ENCODE measurements around the gene DQX1. TPM values are rescaled to one million over a fixed set of nuclear protein-coding genes. Genes with fewer than 3 reads are reported as not detected.

The DQX1 gene
- total RNA-seq, 2 experiments from 2014 or later, result 0.33 to 0.45 TPM

GRCh38 chr2:74537140-74537539, 11.1 kb upstream of the DQX1 start:
- H3K4me3 Mint-ChIP-seq, result no peak overlapping the region
- no peak for DNase-seq

GRCh38 chr2:74536166-74536950, 10.3 kb upstream of the DQX1 start:
- POLR2A ChIA-PET, result interaction anchor here (1.9 kb wide), 1 partner anchor 49 kb away, joined by 6 read pairs; no protein-coding TSS in a partner anchor
- CTCF ChIA-PET, result no interaction called here

More at GRCh38 chr2:74537140-74537539, 11.1 kb upstream of the DQX1 start:
- Mint-ChIP-seq H3K27ac (no peak overlapping the region), H3K36me3 (ENCODE audit: low read depth) (peaks cover 11% of the 10 kb centered on the region), H3K4me1 (peaks cover 14% of the 10 kb centered on the region), H3K9me3 (no peaks in the 10 kb centered on the region), H3K27me3 (peaks cover 28% of the 10 kb centered on the region)
- ChIA-PET POLR2A (no interaction called here), CTCF (no interaction called here)

DNA sequence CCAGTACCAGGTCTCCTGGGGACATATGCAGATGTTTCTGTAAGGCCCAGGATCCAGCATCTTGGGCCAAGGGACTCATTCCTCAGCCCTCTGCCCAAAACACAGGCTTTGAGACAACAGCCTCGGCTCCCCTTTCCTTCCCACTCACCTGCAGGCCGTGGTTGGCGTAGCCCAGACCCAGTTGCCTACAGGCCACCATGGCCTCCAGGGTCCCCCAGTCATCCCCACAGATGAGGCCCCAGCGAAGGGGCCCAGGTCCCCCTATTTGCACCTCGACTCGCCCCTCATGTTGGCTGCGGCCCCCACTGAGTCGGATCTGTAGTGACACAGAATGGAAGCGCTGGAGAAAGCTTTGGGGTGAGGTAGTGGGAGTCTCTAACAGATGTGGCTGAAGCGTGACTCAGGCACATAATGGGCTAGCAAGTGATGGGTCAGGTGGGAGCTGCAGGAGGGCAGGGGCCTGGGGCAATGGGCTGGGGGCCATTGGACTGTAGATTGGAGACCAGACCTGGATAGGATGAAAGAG, 9.5 kb upstream of the DQX1 start:
- Mint-ChIP-seq H3K27ac (no peak overlapping the region), H3K36me3 (ENCODE audit: low read depth) (peaks cover 20% of the 10 kb centered on the region), H3K4me1 (peaks cover 31% of the 10 kb centered on the region), H3K9me3 (no peaks in the 10 kb centered on the region), H3K27me3 (peaks cover 24% of the 10 kb centered on the region), H3K4me3 (no peak overlapping the region)
- POLR2A ChIA-PET, result interaction anchor here (1.9 kb wide), 1 partner anchor 50 kb away, joined by 6 read pairs; no protein-coding TSS in a partner anchor
- CTCF ChIA-PET, result interaction anchor here (7.1 kb wide), 1 partner anchor 53 kb away, joined by 109 read pairs; no protein-coding TSS in a partner anchor
- no peak for DNase-seq

More at GRCh38 chr2:74536166-74536950, 10.3 kb upstream of the DQX1 start:
- Mint-ChIP-seq H3K27ac (no peak overlapping the region), H3K36me3 (ENCODE audit: low read depth) (peaks cover 14% of the 10 kb centered on the region), H3K27me3 (peaks cover 27% of the 10 kb centered on the region), H3K9me3 (no peaks in the 10 kb centered on the region), H3K4me3 (no peak overlapping the region), H3K4me1 (peaks cover 22% of the 10 kb centered on the region)
- no peak for DNase-seq

DNA sequence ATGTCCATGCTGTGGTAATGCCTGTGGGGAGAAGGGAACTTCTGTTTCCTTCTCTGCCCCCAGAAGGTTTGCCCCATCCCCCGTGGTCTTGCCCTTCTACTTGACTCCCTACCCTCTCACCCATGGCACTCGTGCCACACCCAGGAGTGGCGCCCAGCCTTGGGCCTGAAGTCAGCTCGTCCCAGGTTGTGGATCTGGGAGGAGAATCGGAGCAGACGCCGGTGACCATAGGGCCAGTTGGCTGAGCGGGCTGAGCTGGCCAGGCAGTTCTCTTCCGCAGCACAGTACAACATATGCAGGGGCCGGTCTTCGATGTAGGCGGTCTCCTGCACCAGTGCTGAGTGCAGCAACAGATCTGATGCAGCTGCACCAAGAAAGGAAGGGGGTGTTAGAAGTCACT, 8.4 kb upstream of the DQX1 start:
- Mint-ChIP-seq H3K4me1 (peaks cover 29% of the 10 kb centered on the region), H3K4me3 (no peak overlapping the region), H3K9me3 (no peaks in the 10 kb centered on the region), H3K36me3 (ENCODE audit: low read depth) (peaks cover 22% of the 10 kb centered on the region), H3K27me3 (peaks cover 24% of the 10 kb centered on the region), H3K27ac (no peak overlapping the region)
- DNase-seq, result no peak
- CTCF ChIA-PET, result interaction anchor here (7.1 kb wide), 1 partner anchor 54 kb away, joined by 109 read pairs; no protein-coding TSS in a partner anchor
- POLR2A ChIA-PET, result interaction anchor here (1.9 kb wide), 1 partner anchor 51 kb away, joined by 6 read pairs; no protein-coding TSS in a partner anchor

- Mint-ChIP-seq H3K4me1 (peaks cover 27% of the 10 kb centered on the region), H3K9me3 (no peaks in the 10 kb centered on the region), H3K4me3 (no peak overlapping the region), H3K27ac (no peak overlapping the region), H3K27me3 (peaks cover 16% of the 10 kb centered on the region), H3K36me3 (ENCODE audit: low read depth) (peaks cover 28% of the 10 kb centered on the region)
- DNase-seq, result no peak
- POLR2A ChIA-PET, result interaction anchor here (1.0 to 6.5 kb wide), 5 partner anchors 11 to 79 kb away, joined by 3 to 64 read pairs (median 52); partner anchors contain the start of genes INO80B, LBX2, PCGF1 and TLX2
- CTCF ChIA-PET, result interaction anchor here (1.2 to 7.1 kb wide), 6 partner anchors 12 to 75 kb away, joined by 3 to 109 read pairs (median 18); partner anchors contain the start of genes CCDC142, MRPL53, TTC31 and WBP1
These were observed 7.4 kb upstream of the DQX1 start for GRCh38 chr2:74533464-74533863.

DNA sequence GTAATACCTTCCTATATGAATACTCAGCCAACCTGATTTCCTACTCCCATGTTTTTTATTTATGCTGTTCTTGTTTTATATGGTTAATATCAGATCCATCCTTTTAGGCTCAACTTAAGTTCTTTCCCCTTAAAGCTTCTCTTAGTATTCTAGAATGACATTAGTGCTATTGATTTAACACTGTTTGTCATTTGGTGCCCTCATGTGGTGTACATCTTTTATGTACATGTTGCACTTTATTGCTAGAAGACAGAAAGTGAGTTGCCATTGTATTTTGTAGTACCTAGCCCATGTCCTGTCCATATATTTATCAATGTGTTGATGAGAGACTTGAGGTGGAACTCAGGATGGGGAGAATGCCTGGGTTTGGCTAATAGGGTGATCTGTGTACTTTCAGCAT, 6.2 kb upstream of the DQX1 start:
- DNase-seq, result no peak
- POLR2A ChIA-PET, result interaction anchor here (0.9 to 6.5 kb wide), 13 partner anchors 9 to 77 kb away, joined by 3 to 66 read pairs (median 27); partner anchors contain the start of genes CCDC142, DOK1, INO80B and LBX2
- peak overlapping the region; percentile 27 for H3K4me3 Mint-ChIP-seq
- H3K9me3 Mint-ChIP-seq, result no peaks in the 10 kb centered on the region
- CTCF ChIA-PET, result interaction anchor here (0.6 to 7.1 kb wide), 25 partner anchors 13 to 705 kb away, joined by 3 to 109 read pairs (median 5); partner anchors contain the start of genes C2orf81, CCDC142, INO80B and LBX2
- peaks cover 39% of the 10 kb centered on the region for H3K4me1 Mint-ChIP-seq
- peaks cover 41% of the 10 kb centered on the region for H3K36me3 Mint-ChIP-seq (ENCODE audit: low read depth)
- peak overlapping the region; percentile 62 for H3K27ac Mint-ChIP-seq
- H3K27me3 Mint-ChIP-seq, result peaks cover 4% of the 10 kb centered on the region

DNA sequence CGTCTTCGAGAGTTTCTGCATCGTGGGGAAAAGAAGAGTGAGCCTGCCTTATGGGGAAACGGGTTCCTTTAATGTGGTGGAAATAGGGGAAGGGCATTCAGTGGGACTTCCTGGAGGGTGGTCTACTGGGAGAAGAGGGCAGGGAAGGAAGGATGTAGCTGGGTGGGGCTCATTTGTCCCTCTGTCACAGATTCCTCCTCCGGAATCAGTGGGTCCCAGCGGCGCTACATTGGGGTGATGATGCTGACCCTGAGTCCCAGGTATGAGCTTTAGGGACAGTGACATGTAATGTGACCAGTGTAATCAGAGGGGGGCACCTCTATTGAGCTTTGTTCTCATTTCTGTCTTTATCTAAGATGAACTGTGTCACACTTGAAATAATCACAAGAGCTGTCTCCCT, 5.6 kb upstream of the DQX1 start:
- Mint-ChIP-seq H3K27ac (peak overlapping the region; percentile 96), H3K4me1 (peaks cover 45% of the 10 kb centered on the region), H3K27me3 (no peaks in the 10 kb centered on the region), H3K9me3 (no peaks in the 10 kb centered on the region), H3K4me3 (peak overlapping the region; percentile 97), H3K36me3 (ENCODE audit: low read depth) (peaks cover 46% of the 10 kb centered on the region)
- CTCF ChIA-PET, result interaction anchor here (0.6 to 7.1 kb wide), 28 partner anchors 14 to 794 kb away, joined by 3 to 109 read pairs (median 5); partner anchors contain the start of genes C2orf81, CCDC142, INO80B and LBX2
- POLR2A ChIA-PET, result interaction anchor here (0.9 to 6.5 kb wide), 20 partner anchors 8 to 605 kb away, joined by 3 to 66 read pairs (median 6); partner anchors contain the start of genes C2orf81, CCDC142, DGUOK and DOK1
- no peak for DNase-seq

DNA sequence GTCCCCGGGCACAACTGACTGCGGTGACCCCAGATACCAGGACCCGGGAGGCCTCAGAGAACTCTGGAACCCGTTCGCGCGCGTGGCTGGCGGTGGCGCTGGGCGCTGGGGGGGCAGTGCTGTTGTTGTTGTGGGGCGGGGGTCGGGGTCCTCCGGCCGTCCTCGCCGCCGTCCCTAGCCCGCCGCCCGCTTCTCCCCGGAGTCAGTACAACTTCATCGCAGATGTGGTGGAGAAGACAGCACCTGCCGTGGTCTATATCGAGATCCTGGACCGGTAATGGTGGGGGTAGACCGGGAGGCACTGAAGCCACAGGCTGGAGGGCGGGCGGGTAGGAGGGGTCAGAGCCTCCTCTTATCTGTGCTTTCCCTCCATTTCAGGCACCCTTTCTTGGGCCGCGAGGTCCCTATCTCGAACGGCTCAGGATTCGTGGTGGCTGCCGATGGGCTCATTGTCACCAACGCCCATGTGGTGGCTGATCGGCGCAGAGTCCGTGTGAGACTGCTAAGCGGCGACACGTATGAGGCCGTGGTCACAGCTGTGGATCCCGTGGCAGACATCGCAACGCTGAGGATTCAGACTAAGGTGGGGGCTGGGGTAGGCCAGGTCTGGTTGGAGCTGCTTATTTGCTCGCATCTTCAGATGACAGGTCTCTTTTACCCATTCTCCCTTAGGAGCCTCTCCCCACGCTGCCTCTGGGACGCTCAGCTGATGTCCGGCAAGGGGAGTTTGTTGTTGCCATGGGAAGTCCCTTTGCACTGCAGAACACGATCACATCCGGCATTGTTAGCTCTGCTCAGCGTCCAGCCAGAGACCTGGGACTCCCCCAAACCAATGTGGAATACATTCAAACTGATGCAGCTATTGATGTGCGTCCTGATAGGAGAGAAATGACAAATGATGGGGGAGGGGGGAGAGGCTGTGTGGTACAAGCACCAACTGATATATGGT, 4.5 kb upstream of the DQX1 start:
- CTCF ChIA-PET, result interaction anchor here (0.7 to 7.1 kb wide), 23 partner anchors 11 to 793 kb away, joined by 3 to 109 read pairs (median 4); partner anchors contain the start of genes CCDC142, INO80B, MOGS and MRPL53
- Mint-ChIP-seq H3K4me1 (peaks cover 55% of the 10 kb centered on the region), H3K9me3 (no peaks in the 10 kb centered on the region), H3K36me3 (ENCODE audit: low read depth) (peaks cover 57% of the 10 kb centered on the region), H3K27ac (peak overlapping the region; percentile 96), H3K27me3 (no peaks in the 10 kb centered on the region), H3K4me3 (peak overlapping the region; percentile 97)
- peak; percentile 63 for DNase-seq
- POLR2A ChIA-PET, result interaction anchor here (0.8 to 6.5 kb wide), 30 partner anchors 8 to 793 kb away, joined by 3 to 66 read pairs (median 6); partner anchors contain the start of genes C2orf81, CCDC142, DGUOK and DOK1

DNA sequence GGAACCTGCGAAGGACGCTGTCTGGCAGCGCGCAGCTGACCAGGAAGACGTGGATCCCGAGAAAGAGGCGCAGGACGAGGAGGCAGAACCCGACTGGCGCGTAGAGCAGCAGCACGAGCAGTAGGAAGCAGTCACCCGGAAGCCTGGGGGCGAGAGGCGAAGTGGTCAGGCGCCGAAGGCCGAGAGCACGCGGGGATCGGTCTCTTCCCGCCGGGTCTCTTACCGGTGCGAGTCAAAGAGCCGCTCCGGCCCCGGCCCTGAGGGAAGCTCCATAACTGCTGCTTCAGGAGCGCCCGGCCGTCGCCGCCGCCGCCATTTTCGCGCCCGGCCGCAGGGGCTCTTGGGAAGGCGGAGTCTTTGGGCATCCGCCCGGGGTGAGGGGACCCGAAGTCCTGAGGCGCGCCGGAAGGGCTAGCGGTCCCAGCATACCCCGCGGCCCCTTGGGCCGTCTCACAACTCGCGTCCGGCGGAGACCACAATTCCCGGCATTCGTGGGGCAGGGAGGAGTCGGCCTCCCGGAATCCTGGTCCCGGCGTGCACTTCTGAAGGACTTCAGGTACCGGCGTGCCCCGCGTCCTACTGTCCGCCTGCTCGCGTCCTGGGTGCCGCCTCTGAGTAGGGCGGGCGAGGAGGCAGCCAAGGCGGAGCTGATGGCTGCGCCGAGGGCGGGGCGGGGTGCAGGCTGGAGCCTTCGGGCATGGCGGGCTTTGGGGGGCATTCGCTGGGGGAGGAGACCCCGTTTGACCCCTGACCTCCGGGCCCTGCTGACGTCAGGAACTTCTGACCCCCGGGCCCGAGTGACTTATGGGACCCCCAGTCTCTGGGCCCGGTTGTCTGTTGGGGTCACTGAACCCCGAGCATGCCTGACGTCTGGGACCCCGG, 3.6 kb upstream of the DQX1 start, which contains the start of the genes AUP1 and HTRA2:
AUP1 (minus strand) TSS at position 350 of the 882 bp plus-strand sequence; CDS start at position 273, 77 bp downstream.
HTRA2 (plus strand) TSS at position 577 of the 882 bp plus-strand sequence; CDS start at position 651, 74 bp downstream.
- DNase-seq, result peak; percentile 95
- Mint-ChIP-seq H3K4me1 (peaks cover 55% of the 10 kb centered on the region), H3K4me3 (peak within 1 kb of the TSS; percentile 97), H3K9me3 (no peaks in the 10 kb centered on the region), H3K27me3 (no peaks in the 10 kb centered on the region), H3K27ac (peak within 1 kb of the TSS; percentile 96), H3K36me3 (ENCODE audit: low read depth) (peaks cover 60% of the 10 kb centered on the region)
- CTCF ChIA-PET, result interaction anchor here (0.6 to 7.1 kb wide), 11 partner anchors 10 to 138 kb away, joined by 3 to 109 read pairs (median 4); partner anchors contain the start of genes CCDC142, INO80B, MRPL53 and TTC31
- POLR2A ChIA-PET, result interaction anchor here (0.6 to 6.5 kb wide), 27 partner anchors 9 to 792 kb away, joined by 3 to 66 read pairs (median 6); partner anchors contain the start of genes C2orf81, CCDC142, DOK1 and HK2

- no peaks in the 10 kb centered on the region for H3K9me3 Mint-ChIP-seq
- ChIA-PET CTCF (interaction anchor here (0.8 to 7.1 kb wide), 6 partner anchors 9 to 70 kb away, joined by 3 to 109 read pairs (median 15); partner anchors contain the start of genes CCDC142, MRPL53, TTC31 and WBP1), POLR2A (interaction anchor here (0.6 to 6.5 kb wide), 24 partner anchors 8 to 306 kb away, joined by 3 to 66 read pairs (median 6); partner anchors contain the start of genes CCDC142, DOK1, HK2 and INO80B)
- H3K27me3 Mint-ChIP-seq, result no peaks in the 10 kb centered on the region
- H3K27ac Mint-ChIP-seq, result peak overlapping the region; percentile 96
- peaks cover 55% of the 10 kb centered on the region for H3K4me1 Mint-ChIP-seq
- no peak for DNase-seq
- peaks cover 60% of the 10 kb centered on the region for H3K36me3 Mint-ChIP-seq (ENCODE audit: low read depth)
- peak overlapping the region; percentile 97 for H3K4me3 Mint-ChIP-seq
These were observed 2.7 kb upstream of the DQX1 start for GRCh38 chr2:74528600-74529356.
